Sigmoid colon (tissue), 3 donors: ENCODE measurements around the gene SAA2.

Experiments used
- POLR2A ChIP-seq, 2 donors: fragments of 450-650 bp; IDR thresholded peaks; one replicate each; pipeline ENCODE4 v1.6.1; 2016; ENCODE audit warnings: antibody characterized with exemption in 2 of 2, mild to moderate bottlenecking in 2 of 2, moderate library complexity in 2 of 2
- TF ChIP-seq, protein P1 (sequence below), 4 experiments: fragments of 450-650 bp in 3 of 4; fragments of 200-600 bp in 1 of 4; IDR thresholded peaks; one replicate each; pipeline ENCODE4 v1.5.1; 2016 to 2019; ENCODE audit warnings: antibody characterized with exemption in 4 of 4, mild to moderate bottlenecking in 3 of 4, moderate library complexity in 2 of 4

DNA sequence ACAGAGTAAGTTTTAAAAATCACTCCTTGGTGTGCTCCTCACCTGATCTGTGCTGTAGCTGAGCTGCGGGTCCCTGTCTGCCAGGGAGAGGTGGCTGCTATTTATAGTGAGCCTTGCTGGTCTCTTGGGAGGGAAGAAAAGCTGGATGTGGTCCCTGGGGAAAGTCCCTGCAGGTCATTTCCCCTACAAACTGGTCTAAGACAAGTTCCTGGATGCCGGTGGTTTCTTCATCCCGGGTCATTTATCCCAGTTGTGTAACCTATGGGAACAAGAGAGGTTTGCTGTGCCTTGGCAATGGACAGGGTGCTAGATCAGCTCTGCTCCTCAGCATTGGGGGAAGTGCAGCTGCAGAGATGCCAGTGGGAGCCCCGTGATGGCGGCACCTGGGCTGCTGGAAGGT, at the start of gene SAA2:
- TF ChIP-seq, protein P1, sequence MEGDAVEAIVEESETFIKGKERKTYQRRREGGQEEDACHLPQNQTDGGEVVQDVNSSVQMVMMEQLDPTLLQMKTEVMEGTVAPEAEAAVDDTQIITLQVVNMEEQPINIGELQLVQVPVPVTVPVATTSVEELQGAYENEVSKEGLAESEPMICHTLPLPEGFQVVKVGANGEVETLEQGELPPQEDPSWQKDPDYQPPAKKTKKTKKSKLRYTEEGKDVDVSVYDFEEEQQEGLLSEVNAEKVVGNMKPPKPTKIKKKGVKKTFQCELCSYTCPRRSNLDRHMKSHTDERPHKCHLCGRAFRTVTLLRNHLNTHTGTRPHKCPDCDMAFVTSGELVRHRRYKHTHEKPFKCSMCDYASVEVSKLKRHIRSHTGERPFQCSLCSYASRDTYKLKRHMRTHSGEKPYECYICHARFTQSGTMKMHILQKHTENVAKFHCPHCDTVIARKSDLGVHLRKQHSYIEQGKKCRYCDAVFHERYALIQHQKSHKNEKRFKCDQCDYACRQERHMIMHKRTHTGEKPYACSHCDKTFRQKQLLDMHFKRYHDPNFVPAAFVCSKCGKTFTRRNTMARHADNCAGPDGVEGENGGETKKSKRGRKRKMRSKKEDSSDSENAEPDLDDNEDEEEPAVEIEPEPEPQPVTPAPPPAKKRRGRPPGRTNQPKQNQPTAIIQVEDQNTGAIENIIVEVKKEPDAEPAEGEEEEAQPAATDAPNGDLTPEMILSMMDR (IDR thresholded peaks at IDR 0.05), result no peak
- TF ChIP-seq POLR2A (IDR thresholded peaks at IDR 0.05), result no peak
